Naive B cell (primary cell): ENCODE results near the gene LDLRAD3. TPM values are rescaled to one million over a fixed set of nuclear protein-coding genes. Genes with fewer than 3 reads are reported as not detected.

Experiments used
- ATAC-seq, 2 donors: fragments of 150-1000 bp; cut with Tn5 transposase; 2 replicates each; pipeline ENCODE4 v1.10.0; 2021; ENCODE audit warnings: low read depth in 2 of 2, mild to moderate bottlenecking in 2 of 2, moderate library complexity in 2 of 2
- DNase-seq: peaks from one replicate; pipeline ENCODE4 v3.0.0; 2022
- H3K27ac Mint-ChIP-seq, 6 donors: one replicate each; pipeline ENCODE4 v1.8.0; 2020 to 2022; ENCODE audit warnings: mild to moderate bottlenecking in 6 of 6, mixed read lengths in 6 of 6, moderate library complexity in 5 of 6, inconsistent platforms in 2 of 6
- H3K27me3 Mint-ChIP-seq, 3 donors: one replicate each; pipeline ENCODE4 v1.8.0; 2021 to 2022; ENCODE audit warnings: mixed read lengths in 3 of 3, mild to moderate bottlenecking in 1 of 3
- H3K36me3 Mint-ChIP-seq, 2 donors: one replicate each; pipeline ENCODE4 v1.8.0; 2020 to 2022; ENCODE audit warnings: mixed read lengths in 2 of 2, inconsistent platforms in 1 of 2, mild to moderate bottlenecking in 1 of 2
- H3K4me1 Mint-ChIP-seq, 3 donors: one replicate each; pipeline ENCODE4 v1.8.0; 2020 to 2022; ENCODE audit warnings: mixed read lengths in 3 of 3, inconsistent platforms in 1 of 3, mild to moderate bottlenecking in 1 of 3, moderate library complexity in 1 of 3
- H3K4me3 Mint-ChIP-seq, 8 donors: one replicate each; pipeline ENCODE4 v1.8.0; 2020 to 2022; ENCODE audit warnings: mild to moderate bottlenecking in 8 of 8, mixed read lengths in 8 of 8, moderate library complexity in 8 of 8, inconsistent platforms in 2 of 8
- H3K9me3 Mint-ChIP-seq, 7 donors: one replicate each; pipeline ENCODE4 v1.8.0; 2020 to 2022; ENCODE audit warnings: mixed read lengths in 7 of 7, mild to moderate bottlenecking in 5 of 7, inconsistent platforms in 2 of 7, moderate library complexity in 1 of 7
- polyA plus RNA-seq, 6 donors: library from polyadenylated mRNA; unstranded; fragments of 300-500 nt; fragmentation: Illumina TruSeq; gene quantifications; one replicate each; pipeline ENCODE4 v1.2.3, GENCODE V29; 2021; ENCODE audit warnings: low read depth in 6 of 6

LDLRAD3 gene
- polyA plus RNA-seq, 6 donors from 2014 or later, result 0.17 to 0.27 TPM; not detected in 4

DNA sequence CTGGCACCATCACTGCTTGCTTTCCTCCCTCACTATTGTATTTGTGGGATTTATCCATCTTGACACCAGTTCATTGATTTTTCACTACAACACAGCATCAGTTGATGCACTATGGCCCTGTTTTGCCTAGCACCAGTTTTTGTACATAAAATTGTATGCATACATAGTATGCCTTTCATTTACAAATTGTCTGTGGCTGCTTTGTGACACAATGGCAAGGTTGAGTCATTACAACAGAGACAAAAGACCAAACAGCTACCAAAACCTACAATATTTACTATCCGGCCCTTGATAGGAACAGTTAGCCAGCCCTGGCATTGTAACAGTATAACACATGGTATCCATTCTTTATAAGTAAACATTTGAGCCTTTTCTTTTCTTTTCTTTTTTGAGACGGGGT, 150.3 kb downstream of the LDLRAD3 start:
- H3K4me1 Mint-ChIP-seq, result peaks cover 0 to 2% (median 0%) of the 10 kb centered on the region in 3 donors
- peaks cover 20 to 50% (median 38%) of the 10 kb centered on the region in 3 donors for H3K27me3 Mint-ChIP-seq
- H3K36me3 Mint-ChIP-seq, result no peaks in the 10 kb centered on the region
- H3K4me3 Mint-ChIP-seq, result no peak overlapping the region
- no peak overlapping the region for H3K27ac Mint-ChIP-seq
- H3K9me3 Mint-ChIP-seq, result peaks cover 0 to 18% (median 5%) of the 10 kb centered on the region in 7 donors
- no peak for DNase-seq
- no peak for ATAC-seq

DNA sequence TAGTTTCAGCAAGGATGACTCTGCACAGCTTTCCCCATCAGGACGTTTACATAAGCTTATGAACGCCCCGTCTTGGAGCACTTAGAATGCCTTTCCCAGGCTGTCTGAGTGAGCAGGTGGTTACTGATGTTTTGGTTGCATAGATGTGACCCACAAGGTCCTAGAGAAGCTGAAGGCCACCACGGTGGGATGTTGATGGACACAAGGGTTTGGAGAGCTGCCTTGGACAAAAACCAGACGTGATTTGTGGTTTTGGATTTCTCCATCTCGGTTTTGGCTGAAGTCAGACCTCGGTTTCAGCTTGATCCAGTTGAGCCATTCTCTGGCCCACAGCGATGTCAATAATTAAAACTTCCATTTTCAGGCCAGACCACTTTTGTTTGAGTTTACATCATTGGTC, 151.9 kb downstream of the LDLRAD3 start:
- Mint-ChIP-seq H3K4me3 (no peak overlapping the region), H3K27me3 (peaks cover 15 to 41% (median 28%) of the 10 kb centered on the region in 3 donors), H3K9me3 (peaks cover 0 to 18% (median 5%) of the 10 kb centered on the region in 7 donors), H3K36me3 (no peaks in the 10 kb centered on the region), H3K4me1 (peaks cover 0 to under 1% (median 0%) of the 10 kb centered on the region in 3 donors), H3K27ac (no peak overlapping the region)
- no peak for ATAC-seq
- no peak for DNase-seq

DNA sequence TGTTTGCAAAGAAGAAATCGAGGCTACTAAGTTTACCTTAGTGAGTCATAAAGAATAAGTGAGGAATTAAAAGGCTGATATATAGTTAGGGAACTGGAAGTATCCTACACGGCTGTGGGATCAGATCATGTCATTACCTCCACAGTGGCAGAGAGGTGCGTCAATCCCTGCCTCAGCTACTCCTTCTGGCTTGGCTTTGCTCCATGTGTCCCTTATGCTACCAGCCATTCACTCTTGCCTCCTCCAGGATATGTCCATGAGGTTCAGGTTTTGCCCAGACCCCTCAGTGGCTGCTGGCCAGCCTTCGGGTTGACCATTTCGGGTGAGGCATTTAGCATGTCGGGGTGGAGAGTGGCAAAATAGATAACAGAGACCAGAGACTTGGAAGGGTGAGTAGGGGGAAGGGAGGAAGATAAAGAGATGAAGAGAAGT, 153.4 kb downstream of the LDLRAD3 start:
- DNase-seq (no peak), ATAC-seq (no peak)
- Mint-ChIP-seq H3K36me3 (no peaks in the 10 kb centered on the region), H3K4me3 (no peak overlapping the region), H3K9me3 (peaks cover 0 to 18% (median 5%) of the 10 kb centered on the region in 7 donors), H3K27me3 (peaks cover 9 to 34% (median 20%) of the 10 kb centered on the region in 3 donors), H3K27ac (no peak overlapping the region), H3K4me1 (no peaks in the 10 kb centered on the region)

DNA sequence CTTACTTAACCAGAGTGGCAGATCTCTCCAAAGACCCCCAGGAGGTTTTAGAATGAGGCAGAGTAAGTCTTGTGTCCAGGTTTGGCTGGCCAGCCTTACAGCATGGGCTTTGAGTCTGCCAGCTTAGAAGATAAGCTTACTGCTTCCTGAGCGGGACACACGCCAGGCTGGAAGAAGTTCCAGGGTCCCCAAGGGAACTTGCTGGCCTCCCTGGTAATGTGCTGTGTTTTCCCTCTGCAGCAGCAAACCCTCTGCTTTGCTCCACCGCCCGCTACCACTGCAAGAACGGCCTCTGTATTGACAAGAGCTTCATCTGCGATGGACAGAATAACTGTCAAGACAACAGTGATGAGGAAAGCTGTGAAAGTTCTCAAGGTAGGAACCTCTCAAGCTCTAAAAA, 154.2 kb downstream of the LDLRAD3 start:
- H3K4me1 Mint-ChIP-seq, result no peaks in the 10 kb centered on the region

DNA sequence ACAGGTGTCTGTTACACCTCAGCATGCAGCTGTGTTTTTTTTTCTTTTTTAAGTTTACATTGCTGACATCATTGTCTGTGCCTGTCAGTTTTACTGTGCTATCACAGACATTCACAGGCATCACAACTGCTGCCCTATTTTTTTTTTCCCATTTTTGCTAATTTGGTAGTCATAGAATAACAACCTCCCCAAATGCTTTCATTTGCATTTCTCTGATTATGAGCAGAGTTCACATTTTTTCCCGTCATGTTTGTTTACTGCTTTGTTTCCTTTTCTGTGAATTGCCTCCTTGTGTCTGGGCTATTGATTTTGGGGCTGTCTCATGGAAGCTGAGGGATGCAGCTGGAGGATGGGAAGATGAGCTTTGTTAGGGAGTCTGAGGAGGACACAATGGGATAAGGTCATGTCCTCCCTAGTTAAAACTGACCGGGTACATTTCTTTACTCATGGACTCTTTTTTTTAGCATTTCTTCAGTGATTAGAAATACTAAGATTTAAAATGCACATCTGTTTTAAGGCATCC, 155.1 kb downstream of the LDLRAD3 start:
- DNase-seq (no peak), ATAC-seq (no peak)
- Mint-ChIP-seq H3K27ac (peak overlapping the region in 1 of 6 donors; percentile 1), H3K36me3 (no peaks in the 10 kb centered on the region), H3K4me3 (no peak overlapping the region), H3K27me3 (peaks cover 3 to 19% (median 4%) of the 10 kb centered on the region in 3 donors), H3K4me1 (no peaks in the 10 kb centered on the region), H3K9me3 (peaks cover 0 to 4% (median 0%) of the 10 kb centered on the region in 7 donors)

More for the DNA sequence above, 154.2 kb downstream of the LDLRAD3 start:
- Mint-ChIP-seq H3K9me3 (peaks cover 0 to 12% (median 5%) of the 10 kb centered on the region in 7 donors), H3K27me3 (peaks cover 9 to 26% (median 11%) of the 10 kb centered on the region in 3 donors), H3K27ac (no peak overlapping the region), H3K4me3 (no peak overlapping the region), H3K36me3 (no peaks in the 10 kb centered on the region)
- no peak for DNase-seq
- no peak for ATAC-seq

DNA sequence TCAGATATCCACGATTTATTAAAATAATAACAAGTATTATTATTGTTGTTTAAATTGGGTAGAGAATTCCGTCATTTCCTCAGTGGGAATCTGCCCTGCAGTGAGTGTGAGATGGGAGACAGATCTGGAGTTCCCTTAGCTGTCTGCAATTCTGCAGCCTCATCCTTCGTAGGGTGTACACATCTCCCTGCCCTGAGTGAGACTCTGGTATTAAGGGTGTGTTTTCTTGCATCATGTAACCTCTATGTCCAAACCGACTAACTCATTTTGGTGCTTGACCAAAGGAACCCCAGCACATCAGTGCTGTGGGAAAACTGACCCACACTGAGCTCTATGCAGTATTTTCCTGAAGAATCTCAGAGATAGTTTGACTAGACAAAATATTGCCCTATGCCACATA, 157.6 kb downstream of the LDLRAD3 start:
- H3K27ac Mint-ChIP-seq, result no peak overlapping the region
- no peak for DNase-seq
- ATAC-seq, result no peak
- no peak overlapping the region for H3K4me3 Mint-ChIP-seq
- no peaks in the 10 kb centered on the region for H3K4me1 Mint-ChIP-seq
- peaks cover 0 to 1% (median 0%) of the 10 kb centered on the region in 7 donors for H3K9me3 Mint-ChIP-seq
- H3K36me3 Mint-ChIP-seq, result no peaks in the 10 kb centered on the region
- H3K27me3 Mint-ChIP-seq, result peaks cover 0 to 15% (median 12%) of the 10 kb centered on the region in 3 donors

DNA sequence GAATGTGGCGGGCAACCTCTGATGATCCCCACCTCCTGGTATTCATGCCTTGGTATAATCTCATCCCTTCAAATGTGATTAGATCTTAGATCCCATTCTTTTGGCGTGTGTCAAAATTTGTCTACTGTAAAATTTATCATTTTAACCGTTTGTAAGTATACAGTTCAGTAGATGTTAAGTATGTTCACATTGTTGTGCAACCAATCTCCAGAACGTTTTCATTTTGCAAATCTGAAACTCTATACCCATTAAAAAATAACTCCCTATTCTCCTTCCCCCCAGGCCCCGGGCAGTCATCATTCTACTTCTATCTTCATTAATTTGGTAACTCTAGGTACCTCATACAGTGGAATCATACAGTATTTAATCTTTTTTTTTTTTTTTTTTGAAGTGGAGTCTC, 159.0 kb downstream of the LDLRAD3 start:
- Mint-ChIP-seq H3K27ac (no peak overlapping the region), H3K36me3 (no peaks in the 10 kb centered on the region), H3K27me3 (peaks cover 0 to 12% (median 5%) of the 10 kb centered on the region in 3 donors), H3K4me3 (no peak overlapping the region), H3K4me1 (no peaks in the 10 kb centered on the region), H3K9me3 (peaks cover 0 to 1% (median 0%) of the 10 kb centered on the region in 7 donors)
- no peak for DNase-seq
- no peak for ATAC-seq

DNA sequence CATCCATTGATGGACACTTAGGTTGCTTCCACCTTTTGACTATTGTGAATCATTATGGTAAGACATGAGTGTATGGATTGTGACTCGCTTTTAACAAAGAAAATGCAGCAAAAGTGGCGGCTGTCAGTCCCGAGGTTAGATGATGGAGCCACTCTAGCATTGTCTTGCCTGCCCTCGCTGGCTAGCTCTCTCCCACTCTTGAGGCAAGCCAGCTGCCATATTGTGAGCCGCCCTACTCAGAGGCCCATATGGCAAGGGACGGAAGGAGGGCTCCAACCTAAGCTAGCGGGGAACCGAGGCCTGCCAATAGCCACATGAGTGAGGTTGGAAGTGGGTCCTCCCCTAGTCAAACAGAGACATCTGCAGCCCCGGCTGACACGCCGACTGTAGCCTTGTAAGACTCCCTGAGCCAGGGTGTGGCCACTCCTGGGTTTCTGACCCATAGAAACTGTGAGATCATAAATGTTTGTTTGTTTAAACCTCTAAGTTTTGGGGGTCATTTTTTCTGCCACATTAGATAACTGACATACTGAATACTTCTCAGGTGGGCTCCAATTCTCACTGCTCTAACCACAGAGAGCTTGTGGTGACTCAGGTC, 160.2 kb downstream of the LDLRAD3 start:
- H3K9me3 Mint-ChIP-seq, result peaks cover 0 to 1% (median 0%) of the 10 kb centered on the region in 7 donors
- no peak overlapping the region for H3K27ac Mint-ChIP-seq
- no peaks in the 10 kb centered on the region for H3K36me3 Mint-ChIP-seq
- DNase-seq (no peak), ATAC-seq (no peak)
- no peaks in the 10 kb centered on the region for H3K4me1 Mint-ChIP-seq
- peaks cover 0 to 22% (median 5%) of the 10 kb centered on the region in 3 donors for H3K27me3 Mint-ChIP-seq
- no peak overlapping the region for H3K4me3 Mint-ChIP-seq

DNA sequence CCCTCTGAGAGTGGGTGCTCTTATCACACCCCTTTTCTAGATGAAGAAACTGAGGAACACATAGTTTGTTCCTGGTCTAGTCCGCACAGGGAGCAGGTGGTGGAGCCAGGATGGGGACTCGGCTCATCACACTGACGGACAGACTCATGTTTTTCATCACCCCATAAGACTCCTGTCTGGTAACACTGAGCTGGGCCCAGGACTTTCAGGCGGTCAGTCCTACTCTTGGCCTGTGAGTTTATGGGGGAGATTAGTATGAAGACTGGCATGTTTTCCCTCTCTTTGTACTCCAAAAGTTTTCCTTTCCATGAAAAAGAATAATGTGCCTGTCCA, 160.8 kb downstream of the LDLRAD3 start:
- Mint-ChIP-seq H3K4me1 (no peaks in the 10 kb centered on the region), H3K4me3 (no peak overlapping the region), H3K27ac (no peak overlapping the region), H3K27me3 (peaks cover 0 to 26% (median 5%) of the 10 kb centered on the region in 3 donors), H3K9me3 (peaks cover 0 to 1% (median 0%) of the 10 kb centered on the region in 7 donors), H3K36me3 (no peaks in the 10 kb centered on the region)
- ATAC-seq (no peak), DNase-seq (no peak)

DNA sequence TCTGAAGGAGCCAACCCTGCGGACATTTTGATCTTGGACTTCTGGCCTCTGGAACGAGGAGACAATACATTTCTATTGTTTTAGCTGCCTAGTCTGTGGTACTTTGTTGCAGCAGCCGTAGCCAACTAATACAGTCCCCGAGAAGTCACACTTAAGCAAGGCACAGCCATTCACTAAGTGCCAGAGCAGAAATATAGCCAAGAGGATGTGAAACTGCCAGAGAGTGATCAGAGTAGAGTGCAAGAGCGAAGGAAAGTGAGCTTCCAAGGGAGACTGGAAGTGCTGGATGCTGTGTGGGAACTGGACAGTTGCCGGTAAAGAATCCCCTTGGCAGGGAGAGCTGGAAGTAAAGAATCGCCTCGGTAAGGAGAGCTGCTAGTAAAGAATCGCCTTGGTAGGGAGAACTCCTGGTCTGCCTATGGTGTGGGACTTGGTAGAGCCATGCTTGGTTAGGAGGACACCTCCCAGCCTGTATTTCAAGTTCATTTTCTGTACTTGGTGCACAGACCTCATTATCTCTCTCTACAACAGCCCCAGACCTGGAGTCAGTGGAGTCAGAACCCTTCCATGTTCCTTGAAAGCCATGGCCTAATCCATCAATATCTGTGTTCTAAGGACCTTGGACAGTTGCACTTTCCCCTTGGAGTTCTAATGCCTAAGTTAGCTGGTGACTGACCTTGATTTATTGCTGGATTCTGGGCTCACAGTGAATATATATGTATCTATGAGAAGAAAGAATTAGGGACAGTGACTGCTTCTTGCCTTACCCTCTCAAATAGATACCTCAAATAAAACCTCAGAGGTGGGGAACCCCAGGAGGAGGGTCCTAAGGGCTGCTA, 162.1 kb downstream of the LDLRAD3 start:
- no peak for DNase-seq
- Mint-ChIP-seq H3K36me3 (no peaks in the 10 kb centered on the region), H3K4me1 (no peaks in the 10 kb centered on the region), H3K4me3 (no peak overlapping the region), H3K27ac (no peak overlapping the region), H3K9me3 (peaks cover 0 to 1% (median 0%) of the 10 kb centered on the region in 7 donors), H3K27me3 (peaks cover 0 to 26% (median 12%) of the 10 kb centered on the region in 3 donors)
- ATAC-seq, result no peak

DNA sequence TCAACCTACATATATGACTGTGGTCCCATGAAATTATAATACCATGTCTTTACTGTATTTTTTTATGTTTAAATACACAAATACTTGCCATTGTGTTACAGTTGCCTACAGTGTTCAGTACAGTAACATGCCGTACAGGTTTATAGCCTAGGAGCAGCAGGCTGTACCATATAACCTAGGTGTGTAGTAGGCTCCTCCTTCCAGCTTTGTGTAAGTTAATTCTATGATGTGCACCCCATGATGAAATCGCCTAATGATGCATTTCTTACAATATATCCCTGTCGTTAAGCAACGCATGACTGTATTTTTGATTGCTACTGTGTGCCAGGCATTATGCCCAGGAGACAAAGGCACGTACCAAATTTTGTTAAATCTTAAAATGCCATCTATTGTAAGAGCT, 163.7 kb downstream of the LDLRAD3 start:
- DNase-seq, result no peak
- H3K27ac Mint-ChIP-seq, result no peak overlapping the region
- no peak overlapping the region for H3K4me3 Mint-ChIP-seq
- H3K9me3 Mint-ChIP-seq, result peaks cover 0 to 3% (median 1%) of the 10 kb centered on the region in 7 donors
- no peaks in the 10 kb centered on the region for H3K4me1 Mint-ChIP-seq
- H3K36me3 Mint-ChIP-seq, result peaks cover 0 to 2% of the 10 kb centered on the region in 2 donors
- ATAC-seq, result no peak
- H3K27me3 Mint-ChIP-seq, result peaks cover 0 to 26% (median 13%) of the 10 kb centered on the region in 3 donors

DNA sequence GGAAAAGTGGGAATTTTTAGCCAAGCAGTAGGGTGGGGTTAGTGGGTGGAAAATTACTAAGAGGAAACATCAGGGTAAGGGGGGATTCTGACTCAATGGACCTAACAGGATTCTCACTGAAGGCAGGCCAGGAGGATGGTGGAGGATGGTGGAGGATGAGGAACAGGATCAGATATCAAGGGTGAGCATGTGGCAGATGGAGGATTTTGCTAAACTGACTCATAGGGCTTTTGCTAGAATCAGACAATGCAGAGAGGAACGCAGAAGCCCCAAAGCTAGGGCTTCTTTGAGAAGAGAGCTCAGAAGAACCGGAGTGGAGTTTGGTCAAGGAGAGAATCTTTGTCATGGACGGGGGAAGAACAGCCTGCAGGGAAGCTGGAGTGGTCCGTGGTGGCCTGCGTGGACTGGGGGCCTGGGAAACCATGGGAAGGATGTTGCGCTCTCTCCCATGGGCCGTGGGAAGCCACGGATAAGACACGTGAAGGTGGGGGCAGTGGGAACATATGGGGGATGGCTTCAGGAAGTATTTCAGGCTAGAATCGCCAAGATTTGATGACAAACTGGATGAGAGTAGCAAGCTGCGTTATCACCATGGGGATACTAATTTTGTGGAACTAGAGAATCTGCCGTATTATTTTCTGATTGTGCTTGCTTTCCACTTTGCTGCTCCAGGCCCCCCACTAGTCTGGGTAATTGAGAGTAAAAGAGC, 165.2 kb downstream of the LDLRAD3 start:
- H3K4me3 Mint-ChIP-seq, result no peak overlapping the region
- peaks cover 0 to 26% (median 13%) of the 10 kb centered on the region in 3 donors for H3K27me3 Mint-ChIP-seq
- H3K4me1 Mint-ChIP-seq, result no peaks in the 10 kb centered on the region
- H3K36me3 Mint-ChIP-seq, result peaks cover 0 to 9% of the 10 kb centered on the region in 2 donors
- peak overlapping the region in 1 of 6 donors; percentile 61 for H3K27ac Mint-ChIP-seq
- peaks cover 3 to 17% (median 8%) of the 10 kb centered on the region in 7 donors for H3K9me3 Mint-ChIP-seq
- DNase-seq (no peak), ATAC-seq (no peak)

DNA sequence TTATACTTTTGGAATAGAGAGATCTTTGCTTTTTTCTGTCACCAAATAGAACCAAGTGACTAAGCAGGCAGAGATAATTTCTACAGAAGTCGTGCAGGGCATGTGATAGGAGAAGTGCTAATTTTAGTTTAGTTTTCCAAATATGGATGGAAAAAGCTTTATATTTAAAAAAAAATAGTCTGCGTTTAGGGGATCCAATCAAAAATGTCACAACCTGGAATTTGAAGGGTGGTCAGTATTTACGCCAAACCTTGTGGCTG, 165.7 kb downstream of the LDLRAD3 start:
- no peak overlapping the region for H3K27ac Mint-ChIP-seq
- DNase-seq, result no peak

More for the DNA sequence above, 165.7 kb downstream of the LDLRAD3 start:
- H3K4me3 Mint-ChIP-seq, result no peak overlapping the region
- peaks cover 0 to 9% of the 10 kb centered on the region in 2 donors for H3K36me3 Mint-ChIP-seq
- no peak for ATAC-seq
- peaks cover 3 to 20% (median 9%) of the 10 kb centered on the region in 7 donors for H3K9me3 Mint-ChIP-seq
- H3K4me1 Mint-ChIP-seq, result no peaks in the 10 kb centered on the region
- H3K27me3 Mint-ChIP-seq, result peaks cover 0 to 26% (median 13%) of the 10 kb centered on the region in 3 donors
